Stimulated activated CD4-positive, alpha-beta T cell treated with anti-CD3 and anti-CD28 coated beads, Interleukin-4, amount 100 ng/mL, for 48 hours (primary cell): Measurements from ENCODE around the gene SLC25A25.
"Not testable (repeated sequence)": the region's sequence is repeated elsewhere in the genome, so short reads cannot be mapped to it uniquely, and the experiment has no call there.

ENCODE experiments used
- DNase-seq, 2 donors: peaks; one replicate each; pipeline ENCODE4 v3.0.0-alpha.2; 2020; ENCODE audit warnings: low read depth in 2 of 2

The SLC25A25 gene

DNA sequence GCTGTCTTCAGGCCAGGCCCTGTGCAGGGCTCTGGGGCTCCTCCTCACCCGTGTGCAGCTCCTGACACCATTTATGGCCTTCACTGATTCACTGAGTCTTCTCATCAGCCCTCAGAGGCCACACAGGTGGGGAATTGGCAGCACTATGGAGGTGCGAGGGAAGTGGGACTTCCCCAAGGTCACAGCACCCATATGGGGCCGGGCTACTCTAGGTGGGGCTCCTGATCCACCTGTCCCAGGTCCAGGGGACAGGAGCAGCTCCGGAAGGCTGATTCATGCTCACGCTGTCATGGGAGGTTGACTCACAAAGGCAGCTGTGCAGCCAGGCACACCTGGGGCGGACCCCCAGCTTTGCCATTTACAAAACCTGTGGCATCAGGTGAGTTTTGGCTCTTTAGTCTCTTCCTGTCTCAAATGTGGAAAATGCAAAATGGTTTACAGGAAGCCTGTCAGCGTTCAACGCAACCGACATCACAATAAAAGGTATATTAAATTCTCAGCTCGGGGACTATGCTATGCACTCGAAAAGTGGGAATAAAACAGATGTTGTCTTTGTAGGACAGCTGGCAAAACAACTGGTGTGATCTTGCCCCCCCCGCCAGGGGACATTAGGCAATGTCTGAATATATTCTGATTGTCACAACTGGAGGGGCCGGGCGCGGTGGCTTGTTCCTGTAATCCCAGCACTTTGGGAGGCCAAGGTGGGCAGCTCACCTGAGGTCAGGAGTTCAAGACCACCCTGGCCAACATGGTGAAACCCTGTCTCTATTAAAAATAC, 15.9 kb upstream of the SLC25A25 start:
- DNase-seq, result no peak

DNA sequence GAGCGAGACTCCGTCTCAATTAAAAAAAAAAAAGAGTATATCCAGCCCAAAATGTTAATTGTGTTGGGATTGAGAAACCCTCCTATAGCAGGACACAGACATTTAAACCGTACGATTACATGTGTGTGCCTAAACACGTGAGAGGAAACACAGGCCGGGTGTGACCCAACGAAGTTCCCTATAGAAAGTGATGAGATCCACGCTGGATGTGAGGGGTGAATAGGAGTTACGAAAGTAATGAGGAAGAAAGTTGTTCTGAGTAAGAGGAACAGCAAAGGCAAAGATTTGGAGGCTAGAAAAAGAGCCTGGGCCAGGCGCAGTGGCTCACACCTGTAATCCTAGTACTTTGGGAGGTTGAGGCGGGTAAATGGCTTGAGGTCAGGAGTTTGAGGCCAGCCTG, 14.5 kb upstream of the SLC25A25 start:
- DNase-seq, result no peak

DNA sequence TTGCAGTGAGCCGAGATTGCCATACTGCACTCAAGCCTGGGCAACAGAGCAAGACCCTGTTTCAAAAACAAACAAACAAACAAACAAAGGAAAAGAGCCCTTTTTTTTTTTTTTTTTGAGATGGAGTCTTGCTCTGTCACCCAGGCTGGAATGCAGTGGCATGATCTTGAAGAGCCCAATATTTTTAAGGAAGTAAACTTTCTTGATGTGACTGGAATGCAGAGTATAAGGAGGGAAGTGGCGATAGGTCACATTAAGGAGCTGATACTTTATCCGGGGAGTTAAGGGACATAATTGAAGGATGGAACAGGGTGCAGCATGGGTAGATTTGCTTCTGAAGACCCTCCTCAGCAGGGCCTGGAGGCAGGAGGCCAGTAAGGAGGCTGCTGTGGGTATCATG, 13.9 kb upstream of the SLC25A25 start:
- no peak for DNase-seq

DNA sequence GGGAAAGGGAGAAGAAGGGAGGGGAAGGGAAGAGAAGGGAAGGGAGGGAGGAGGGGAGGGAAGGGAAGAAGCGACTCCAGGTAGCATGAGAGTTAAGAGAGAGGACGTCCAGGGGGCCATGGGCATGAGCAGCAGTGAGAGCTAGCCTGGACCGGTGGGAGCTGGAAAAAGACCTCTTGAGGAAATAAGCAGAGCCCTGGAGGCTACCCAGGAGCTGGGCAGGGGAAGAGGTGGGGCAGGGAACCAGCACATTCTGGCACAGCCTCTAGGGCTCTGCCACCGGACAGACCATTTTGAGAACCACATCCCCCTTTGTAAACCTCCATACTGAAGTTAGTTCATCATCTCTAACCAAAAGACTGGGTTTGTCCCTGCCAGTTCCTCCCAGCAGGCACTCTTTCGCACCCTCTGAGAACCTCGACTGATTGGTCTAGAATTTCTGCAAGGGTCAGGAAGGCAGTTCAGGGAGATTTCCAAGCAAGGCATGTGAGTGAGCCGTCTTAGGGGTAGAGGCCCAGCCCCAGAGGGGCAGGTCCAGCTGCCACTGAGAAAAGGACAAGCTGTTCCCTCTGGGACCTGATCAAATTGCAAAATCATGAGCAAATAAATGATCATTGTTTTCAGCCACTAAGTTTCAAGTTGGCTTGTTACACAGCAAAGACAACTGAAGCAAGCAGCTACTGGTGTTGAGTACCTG, 12.5 kb upstream of the SLC25A25 start:
- DNase-seq, result no peak

DNA sequence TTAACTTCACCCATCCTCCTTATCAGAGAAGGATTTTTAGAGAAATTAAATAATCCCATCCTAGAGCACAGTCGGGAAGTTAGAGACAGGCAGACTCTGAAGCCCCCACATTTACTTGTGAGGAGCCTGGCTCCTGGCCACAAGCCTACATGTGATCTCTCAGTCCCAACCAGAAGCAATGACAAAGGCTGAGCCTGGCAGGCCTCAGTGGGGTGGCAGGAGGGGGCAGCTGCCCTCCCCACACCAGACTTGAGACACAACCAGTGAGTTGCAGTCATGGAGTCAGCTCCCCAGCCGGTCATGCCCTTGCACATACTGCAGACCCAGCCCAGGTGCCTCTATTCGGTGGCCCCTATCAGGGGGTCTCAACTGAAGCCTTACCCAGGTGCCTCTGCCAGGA, 11.9 kb upstream of the SLC25A25 start:
- DNase-seq, result no peak

DNA sequence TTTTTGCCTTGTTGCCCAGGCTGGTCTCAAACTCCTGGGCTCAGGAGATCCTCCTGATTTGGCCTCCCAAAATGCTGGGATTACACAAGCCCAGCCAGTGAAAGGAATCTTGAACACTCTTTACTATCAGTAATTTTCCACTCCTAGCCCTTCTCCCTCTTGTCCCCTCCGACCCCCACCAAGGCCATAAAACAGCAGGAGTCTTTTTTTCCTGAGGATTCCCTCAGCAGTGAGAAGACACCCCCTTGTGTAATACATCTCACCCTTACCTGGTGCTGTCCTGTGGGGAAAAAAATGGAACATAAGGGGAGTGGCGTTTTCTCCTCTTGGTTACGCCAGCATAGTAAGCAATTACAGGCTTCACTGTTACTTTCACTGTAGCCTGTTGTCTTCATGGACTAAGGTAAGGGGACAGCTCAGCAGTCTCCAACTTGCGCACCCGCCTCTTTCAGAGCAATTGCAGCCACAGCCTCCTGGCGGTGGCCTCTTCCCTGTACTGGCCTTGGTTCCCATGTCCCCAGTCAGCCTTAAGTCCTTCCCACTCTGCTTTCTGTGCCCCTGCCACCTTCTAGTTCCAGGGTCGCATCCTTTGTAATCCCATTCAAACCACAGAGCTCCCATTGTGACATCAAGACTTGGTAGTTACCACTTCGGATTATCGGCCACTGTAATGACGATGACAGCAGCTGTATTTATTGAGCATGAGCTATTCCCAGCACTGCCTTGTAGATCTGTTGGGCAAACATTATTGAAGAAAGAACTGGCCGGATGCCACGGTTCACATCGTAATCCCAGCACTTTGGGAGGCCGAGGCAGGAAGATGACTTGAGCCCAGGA, 10.9 kb upstream of the SLC25A25 start:
- no peak for DNase-seq

DNA sequence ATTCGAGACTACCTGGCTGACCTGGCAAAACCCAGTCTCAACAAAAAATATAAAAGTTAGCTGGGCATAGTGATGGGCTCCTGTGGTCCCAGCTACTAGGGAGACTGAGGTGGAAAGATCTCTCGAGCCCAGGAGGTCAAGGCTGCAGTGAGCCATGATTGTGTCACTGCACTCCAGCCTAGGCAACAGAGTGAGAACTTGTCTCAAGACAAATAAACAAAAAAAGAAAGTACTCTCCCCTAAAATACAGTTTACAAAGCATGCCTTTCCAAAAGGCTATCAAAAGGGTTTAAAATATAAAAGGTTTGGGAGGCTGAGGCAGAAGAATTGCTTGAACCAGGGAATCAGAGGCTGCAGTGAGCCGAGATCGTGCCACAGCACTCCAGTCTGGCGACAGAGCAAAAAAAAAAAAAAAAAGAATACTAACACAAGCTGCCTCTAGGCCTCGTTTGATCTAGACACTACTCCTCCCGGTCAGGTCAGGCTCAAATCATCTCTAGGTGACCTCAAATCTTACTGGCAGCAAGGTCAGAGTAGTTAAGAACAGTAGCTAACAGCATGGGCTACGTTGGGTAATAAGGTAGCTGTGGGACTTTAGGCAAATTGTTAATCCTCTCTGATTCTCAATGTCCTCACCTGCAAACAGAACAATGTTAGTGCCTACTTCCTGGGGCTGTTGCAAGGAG, 10.2 kb upstream of the SLC25A25 start:
- no peak for DNase-seq

DNA sequence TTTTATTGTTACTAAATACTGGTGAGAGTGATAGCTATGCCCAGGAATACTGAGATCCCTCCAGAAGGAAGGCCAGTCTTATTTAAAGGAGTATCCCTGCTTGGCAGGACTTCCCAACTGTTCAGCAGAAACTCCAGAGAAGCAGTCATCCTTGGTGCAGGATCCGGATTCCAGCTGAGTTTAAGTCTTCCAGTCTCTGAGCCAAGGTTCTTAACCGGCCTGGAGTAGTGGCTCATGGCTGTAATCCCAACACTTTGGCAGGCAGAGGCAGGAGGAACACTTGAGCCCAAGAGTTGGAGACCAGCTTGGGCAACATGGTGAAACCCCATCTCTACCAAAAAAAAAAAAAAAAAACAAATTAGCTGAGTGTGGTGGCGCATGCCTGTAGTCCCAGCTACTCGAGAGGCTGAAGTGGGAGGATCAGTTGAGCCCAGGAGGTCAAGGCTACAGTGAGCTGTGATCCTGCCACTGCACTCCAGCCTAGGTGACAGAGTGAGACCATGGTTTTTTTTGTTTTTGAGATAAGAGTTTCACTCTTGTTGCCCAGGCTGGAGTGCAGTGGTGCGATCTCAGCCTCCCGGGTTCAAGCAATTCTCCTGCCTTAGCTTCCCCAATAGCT, 8.6 kb upstream of the SLC25A25 start:
- DNase-seq, result no peak

DNA sequence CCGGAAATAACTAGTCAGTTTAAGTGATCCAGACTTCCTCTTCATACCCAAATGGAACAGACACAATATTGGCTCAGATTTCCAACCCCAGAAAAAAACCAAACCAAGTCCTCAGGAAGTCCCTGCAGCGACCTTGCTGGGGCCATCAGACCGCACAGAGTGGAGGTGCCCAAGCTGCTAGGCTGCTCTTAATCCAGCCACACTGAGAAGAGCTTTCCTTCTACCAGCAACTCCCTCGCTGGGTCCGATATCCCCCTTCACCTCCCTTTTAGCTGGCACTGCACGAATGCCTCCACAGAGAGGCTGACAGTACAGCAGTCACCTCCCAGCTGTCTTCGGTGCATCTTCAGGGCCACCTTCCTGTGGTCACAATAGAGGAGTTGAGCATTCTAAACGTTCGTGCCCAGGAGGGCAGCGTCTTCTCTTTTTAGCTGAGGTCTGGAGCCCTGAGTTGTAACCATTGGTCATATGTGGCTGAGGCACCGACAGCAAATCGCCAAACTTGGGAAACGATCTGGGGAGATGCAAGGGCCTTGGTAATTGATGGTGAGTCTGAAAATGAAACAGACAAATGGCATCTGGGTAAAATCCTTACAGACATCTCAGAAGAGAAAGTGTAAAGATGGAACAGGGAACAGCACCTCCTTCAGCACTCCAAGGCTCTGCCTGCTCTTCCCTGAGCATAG, 6.6 kb upstream of the SLC25A25 start:
- DNase-seq, result no peak

DNA sequence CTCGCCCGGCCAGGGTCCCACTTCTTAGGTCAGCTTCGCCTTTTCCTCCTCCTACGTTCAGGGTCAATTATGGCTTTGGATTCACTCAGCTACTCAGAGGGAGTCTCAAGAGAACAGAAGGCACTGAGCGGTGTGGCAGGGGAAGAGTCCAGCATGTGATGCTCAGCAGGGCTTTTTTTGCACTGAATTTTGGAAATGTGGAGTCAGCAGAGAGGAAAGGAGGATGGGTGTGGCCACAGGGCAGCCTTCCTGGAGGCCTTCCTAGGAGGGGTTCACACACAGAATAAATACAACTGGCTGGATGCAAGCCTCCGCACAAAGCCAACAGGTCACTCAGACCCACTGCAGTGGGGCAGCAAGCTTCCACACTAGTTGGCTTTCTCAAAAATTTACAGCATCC, 5.8 kb upstream of the SLC25A25 start:
- DNase-seq, result no peak

DNA sequence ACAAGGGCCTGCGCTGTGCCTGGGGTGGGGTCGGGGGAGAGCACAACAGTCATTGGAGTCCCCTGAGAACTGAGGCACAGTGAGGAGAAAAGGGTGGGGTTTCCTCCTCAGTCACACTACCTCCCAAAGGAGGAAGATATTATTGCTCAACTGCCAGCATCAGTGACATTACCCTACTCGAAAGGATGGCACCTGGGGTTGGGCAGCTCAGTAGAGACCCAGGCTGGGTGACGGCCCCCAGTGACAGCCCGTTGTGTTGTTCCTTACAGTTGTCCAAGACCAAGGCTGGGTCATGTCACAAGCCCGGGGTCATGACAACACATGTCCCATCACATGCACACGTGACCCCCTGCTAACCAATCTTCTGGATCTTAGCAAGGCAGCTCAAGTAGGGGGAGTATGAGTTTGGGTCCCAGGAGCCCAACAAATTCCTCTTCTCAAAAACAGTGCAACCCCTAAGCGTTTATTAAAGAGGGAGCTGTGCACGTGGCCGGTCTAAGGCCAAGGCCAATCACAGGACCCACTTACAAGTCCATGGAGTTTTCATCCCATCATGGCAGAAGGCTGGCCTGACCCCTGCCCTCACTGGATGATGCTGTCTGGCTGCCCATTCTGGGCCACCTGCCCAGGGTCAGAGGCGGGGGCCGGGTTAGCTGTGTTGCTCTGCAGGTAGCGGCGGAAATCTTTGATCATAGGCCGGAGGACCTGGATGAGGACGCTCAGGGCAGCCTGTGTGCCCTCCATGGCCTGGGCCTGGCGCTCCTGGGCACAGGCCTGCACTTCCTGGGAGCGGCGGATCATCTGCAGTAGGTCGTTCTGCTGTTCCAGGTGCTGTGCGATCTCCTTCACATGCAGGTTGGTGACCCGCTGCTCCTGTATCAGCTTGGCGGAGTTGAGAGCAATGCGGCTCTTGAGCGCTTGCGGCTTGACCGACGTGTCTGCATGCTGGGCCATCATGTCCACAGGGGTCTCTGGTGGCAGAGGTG, 4.9 kb upstream of the SLC25A25 start:
- no peak for DNase-seq

DNA sequence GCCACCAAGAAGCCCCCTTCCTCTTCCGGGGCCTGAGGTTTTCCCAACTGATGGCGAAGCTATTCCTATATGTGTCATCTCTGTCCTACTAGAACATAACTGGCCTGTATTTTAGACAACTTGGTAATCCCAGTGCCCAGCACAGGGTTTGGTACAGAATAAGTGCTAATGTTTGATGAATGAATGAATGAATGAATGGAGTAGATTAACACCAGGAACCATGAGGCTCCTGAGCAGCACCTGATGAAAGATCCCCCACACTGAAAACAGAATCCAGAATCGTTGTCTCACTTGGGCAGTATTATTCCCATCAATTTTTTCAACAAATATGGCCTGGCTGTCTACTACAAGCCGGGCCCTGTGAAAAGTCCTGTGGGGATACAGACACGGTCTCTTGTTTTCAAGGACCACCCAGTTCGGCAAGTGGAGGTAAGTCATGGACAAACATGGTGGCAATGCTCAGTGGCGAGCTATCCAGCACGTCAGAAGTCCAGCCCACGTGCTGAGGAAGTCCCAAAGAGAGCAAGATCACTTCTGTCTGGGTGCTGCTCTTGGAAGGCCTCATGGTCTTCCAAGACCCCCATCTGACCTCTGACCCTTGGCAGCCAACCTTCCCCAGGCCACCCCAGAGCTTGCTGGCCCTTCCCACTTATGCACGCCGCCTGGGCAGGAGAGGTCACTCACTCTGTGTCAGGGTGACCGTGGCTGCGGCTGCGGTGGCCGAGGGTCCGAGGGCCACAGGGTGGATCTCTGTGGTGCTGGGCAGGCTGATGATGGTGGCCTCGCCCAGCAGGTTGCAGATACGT, 1.9 kb upstream of the SLC25A25 start:
- no peak for DNase-seq

DNA sequence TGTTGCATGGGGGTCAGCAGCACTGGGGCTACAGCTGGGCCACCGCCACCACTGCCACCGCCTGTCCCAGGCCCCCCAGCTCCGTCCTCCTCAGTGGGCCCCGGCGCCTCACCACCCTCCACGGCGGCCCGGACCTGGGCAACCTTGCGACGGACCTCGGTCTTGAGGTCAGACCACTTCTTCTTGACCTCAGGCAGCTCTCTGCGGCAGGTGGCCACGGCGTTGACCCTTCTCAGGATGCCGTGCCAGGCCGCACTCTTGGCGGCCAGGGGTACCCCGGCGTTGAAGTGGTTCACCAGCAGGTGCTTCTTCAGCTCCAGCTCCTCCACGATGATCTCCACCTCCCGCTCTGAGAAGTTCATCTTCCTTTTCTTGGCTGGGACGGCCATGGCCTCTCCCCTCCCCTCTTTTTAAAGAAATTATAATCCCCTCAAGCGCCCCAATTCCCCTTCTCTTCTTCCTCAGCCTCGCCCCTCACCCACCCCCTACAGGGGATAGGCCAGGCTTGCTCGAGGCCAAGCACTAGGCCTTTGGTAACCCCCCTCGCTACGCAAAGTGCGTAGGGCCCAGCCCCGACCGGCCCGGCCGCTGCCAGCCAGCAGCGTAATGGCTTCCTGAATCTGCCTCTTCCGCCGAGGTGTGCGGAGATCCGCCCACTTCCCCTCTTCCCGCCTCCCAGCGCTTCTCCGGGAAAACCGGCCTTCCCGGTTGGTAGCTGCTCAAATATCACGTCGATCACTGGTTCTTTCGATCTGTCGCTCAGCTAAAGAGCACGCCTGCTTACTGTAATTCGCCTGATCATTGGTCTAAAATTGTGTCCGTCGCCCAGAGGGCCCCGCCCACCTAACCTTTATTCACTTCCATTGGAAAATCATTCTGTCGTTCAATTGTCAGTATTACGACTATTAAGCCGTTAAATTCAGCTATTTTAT, 1.1 kb upstream of the SLC25A25 start, which contains the start of gene NAIF1:
NAIF1 (minus strand) TSS at position 608 of the 932 bp plus-strand sequence; CDS start at position 389, 219 bp downstream.
- DNase-seq, result peak; percentile 90 to 93

DNA sequence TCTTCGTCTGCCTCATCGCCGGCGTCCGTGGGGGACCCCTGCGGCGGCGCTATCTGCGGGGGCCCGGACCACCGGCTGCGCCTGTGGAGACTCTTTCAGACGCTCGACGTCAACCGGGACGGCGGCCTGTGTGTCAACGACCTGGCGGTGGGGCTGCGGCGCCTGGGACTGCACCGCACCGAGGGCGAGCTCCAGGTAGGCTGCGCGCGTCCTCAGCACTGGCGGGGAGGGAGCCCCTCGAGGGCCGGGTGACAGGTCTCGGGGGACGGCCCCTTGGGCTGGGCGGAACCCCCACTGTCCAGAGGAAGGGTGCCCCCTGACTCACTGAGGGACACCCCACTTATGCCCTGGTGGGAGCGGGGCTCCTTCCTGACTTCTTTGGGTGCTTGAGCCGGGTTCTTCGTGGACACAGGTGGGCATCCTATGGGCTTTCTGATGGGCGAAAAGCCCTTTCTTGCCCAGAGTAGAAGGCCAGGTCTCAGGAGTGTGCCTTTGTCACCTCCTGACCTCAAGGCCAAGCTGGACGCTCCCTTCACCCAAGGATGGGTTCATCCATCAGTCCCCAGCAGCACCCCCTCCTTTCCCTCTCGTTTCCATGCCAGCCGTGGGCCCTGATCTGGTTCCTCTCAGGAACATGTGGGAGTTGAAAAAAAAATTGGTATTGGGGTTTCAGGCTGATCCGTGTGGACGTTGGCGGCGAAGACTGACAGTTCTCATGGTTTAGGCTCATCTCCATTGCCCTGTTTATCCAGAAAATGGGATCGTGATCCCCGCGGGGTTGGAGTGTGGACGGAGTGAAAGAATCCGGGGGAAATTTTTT, 564 bp downstream of the SLC25A25 start:
- DNase-seq, result peak in 1 of 2 donors; percentile 31

DNA sequence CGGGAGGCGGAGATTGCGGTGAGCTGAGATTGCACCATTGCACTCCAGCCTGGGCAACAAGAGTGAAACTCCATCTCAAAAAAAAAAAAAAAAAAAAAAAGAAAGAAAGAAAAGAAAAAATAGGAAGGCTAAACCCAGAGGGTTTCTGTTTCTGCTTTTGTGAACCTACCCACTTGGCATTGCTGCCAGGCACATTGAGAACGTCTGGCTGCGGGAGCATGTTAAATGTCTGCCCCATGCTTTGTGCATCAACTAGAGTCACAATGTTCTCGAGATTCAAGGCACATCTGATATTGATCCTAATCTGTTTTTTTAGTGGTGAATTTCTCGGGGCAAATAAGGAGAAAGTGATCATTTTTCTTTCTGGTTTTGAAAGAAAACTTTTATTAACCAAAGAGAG, 2.8 kb downstream of the SLC25A25 start:
- no peak for DNase-seq

DNA sequence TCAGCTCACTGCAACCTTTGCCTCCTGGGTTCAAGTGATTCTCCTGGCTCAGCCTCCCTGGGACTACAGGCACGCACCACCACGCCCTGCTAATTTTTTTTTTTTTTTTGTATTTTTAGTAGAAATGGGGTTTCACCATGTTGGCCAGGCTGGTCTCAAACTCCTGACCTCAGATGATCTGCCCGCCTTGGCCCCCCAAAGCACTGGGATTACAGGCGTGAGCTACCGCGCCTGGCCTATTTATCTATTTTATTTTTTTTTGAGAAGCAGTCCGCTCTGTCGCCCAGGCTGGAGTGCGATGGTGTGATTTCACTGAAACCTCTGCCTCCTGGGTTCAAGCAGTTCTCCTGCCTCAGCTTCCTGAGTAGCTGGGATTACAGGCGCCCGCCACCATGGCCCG, 3.4 kb downstream of the SLC25A25 start:
- DNase-seq, result not testable (repeated sequence)
